ENCODE measurements around the gene LMOD3. TPM values are rescaled to one million over a fixed set of nuclear protein-coding genes. Genes with fewer than 3 reads are reported as not detected.

LMOD3 gene
- total RNA-seq, 1 donor from 2014 or later: not detected

GRCh38 chr3:69085168-69085832 is 37.1 kb downstream of the LMOD3 start:
- DNase-seq (ENCODE audit: low spot score): no peak
- Mint-ChIP-seq H3K27ac (peak overlapping the region; percentile 94), H3K27me3 (ENCODE audit: insufficient read depth) (no peaks in the 10 kb centered on the region), H3K9me3 (no peaks in the 10 kb centered on the region), H3K4me3 (peak overlapping the region; percentile 98), H3K4me1 (ENCODE audit: low read depth) (peaks cover 68% of the 10 kb centered on the region), H3K36me3 (ENCODE audit: low read depth) (peaks cover 29% of the 10 kb centered on the region)
- intact Hi-C loops (cut with micrococcal nuclease): loop anchor here (2.0 to 10.0 kb wide), 4 partner anchors 72 to 2000 kb away; partner anchors contain the start of gene EOGT

GRCh38 chr3:69084326-69085167 is 37.8 kb downstream of the LMOD3 start, which contains the start of gene ARL6IP5:
Gene ARL6IP5 (plus strand): TSS chr3:69084937. CDS start chr3:69085048, 111 bp downstream.
- peak within 1 kb of the TSS; percentile 98 for H3K4me3 Mint-ChIP-seq
- peaks cover 23% of the 10 kb centered on the region for H3K36me3 Mint-ChIP-seq (ENCODE audit: low read depth)
- intact Hi-C loops (cut with micrococcal nuclease): loop anchor here (1.0 to 10.0 kb wide), 7 partner anchors 8 to 2000 kb away; partner anchors contain the start of gene EOGT
- H3K9me3 Mint-ChIP-seq: no peaks in the 10 kb centered on the region
- peak; percentile 89 for DNase-seq (ENCODE audit: low spot score)
- peaks cover 61% of the 10 kb centered on the region for H3K4me1 Mint-ChIP-seq (ENCODE audit: low read depth)
- peak within 1 kb of the TSS; percentile 94 for H3K27ac Mint-ChIP-seq
- H3K27me3 Mint-ChIP-seq (ENCODE audit: insufficient read depth): no peaks in the 10 kb centered on the region

GRCh38 chr3:69082805-69083204 is 39.6 kb downstream of the LMOD3 start:
- Mint-ChIP-seq H3K9me3 (no peaks in the 10 kb centered on the region), H3K4me3 (peak overlapping the region; percentile 98), H3K27me3 (ENCODE audit: insufficient read depth) (no peaks in the 10 kb centered on the region), H3K27ac (peak overlapping the region; percentile 94), H3K4me1 (ENCODE audit: low read depth) (peaks cover 61% of the 10 kb centered on the region), H3K36me3 (ENCODE audit: low read depth) (peaks cover 22% of the 10 kb centered on the region)
- intact Hi-C loops (cut with micrococcal nuclease): loop anchor here (1.0 to 10.0 kb wide), 5 partner anchors 24 to 2002 kb away; partner anchors contain the start of gene TMF1
- DNase-seq (ENCODE audit: low spot score): peak; percentile 68

- DNase-seq (ENCODE audit: low spot score): no peak
- peak overlapping the region; percentile 98 for H3K4me3 Mint-ChIP-seq
- H3K27me3 Mint-ChIP-seq (ENCODE audit: insufficient read depth): no peaks in the 10 kb centered on the region
- peaks cover 24% of the 10 kb centered on the region for H3K36me3 Mint-ChIP-seq (ENCODE audit: low read depth)
- peak overlapping the region; percentile 94 for H3K27ac Mint-ChIP-seq
- intact Hi-C loops (cut with micrococcal nuclease): loop anchor here (1.0 to 10.0 kb wide), 5 partner anchors 24 to 2002 kb away; partner anchors contain the start of gene TMF1
- H3K4me1 Mint-ChIP-seq (ENCODE audit: low read depth): peaks cover 66% of the 10 kb centered on the region
- H3K9me3 Mint-ChIP-seq: no peaks in the 10 kb centered on the region
Measured at GRCh38 chr3:69082361-69082760, 40.0 kb downstream of the LMOD3 start.

GRCh38 chr3:69081583-69082262 is 40.7 kb downstream of the LMOD3 start:
- peaks cover 70% of the 10 kb centered on the region for H3K4me1 Mint-ChIP-seq (ENCODE audit: low read depth)
- H3K9me3 Mint-ChIP-seq: no peaks in the 10 kb centered on the region
- no peak for DNase-seq (ENCODE audit: low spot score)
- H3K27me3 Mint-ChIP-seq (ENCODE audit: insufficient read depth): no peaks in the 10 kb centered on the region
- intact Hi-C loops (cut with micrococcal nuclease): loop anchor here (1.0 to 10.0 kb wide), 6 partner anchors 13 to 2003 kb away; partner anchors contain the start of gene TMF1
- H3K36me3 Mint-ChIP-seq (ENCODE audit: low read depth): peaks cover 24% of the 10 kb centered on the region
- H3K27ac Mint-ChIP-seq: peak overlapping the region; percentile 94
- peak overlapping the region; percentile 98 for H3K4me3 Mint-ChIP-seq

- H3K4me1 Mint-ChIP-seq (ENCODE audit: low read depth): peaks cover 70% of the 10 kb centered on the region
- H3K4me3 Mint-ChIP-seq: peak within 1 kb of the TSS; percentile 89
- no peaks in the 10 kb centered on the region for H3K27me3 Mint-ChIP-seq (ENCODE audit: insufficient read depth)
- intact Hi-C loops (cut with micrococcal nuclease): loop anchor here (1.0 to 10.0 kb wide), 5 partner anchors 14 to 2004 kb away; partner anchors contain the start of gene EOGT
- H3K9me3 Mint-ChIP-seq: no peaks in the 10 kb centered on the region
- peaks cover 17% of the 10 kb centered on the region for H3K36me3 Mint-ChIP-seq (ENCODE audit: low read depth)
- DNase-seq (ENCODE audit: low spot score): peak; percentile 85
- peak within 1 kb of the TSS; percentile 94 for H3K27ac Mint-ChIP-seq
Measured at GRCh38 chr3:69080233-69080920, 42.0 kb downstream of the LMOD3 start, which contains the start of gene UBA3. Gene UBA3 (minus strand): TSS chr3:69080365. CDS start chr3:69080353, 12 bp downstream.

- Mint-ChIP-seq H3K4me1 (ENCODE audit: low read depth) (peaks cover 67% of the 10 kb centered on the region), H3K27ac (peak overlapping the region; percentile 73), H3K4me3 (peak overlapping the region; percentile 89), H3K36me3 (ENCODE audit: low read depth) (peaks cover 13% of the 10 kb centered on the region), H3K9me3 (no peaks in the 10 kb centered on the region), H3K27me3 (ENCODE audit: insufficient read depth) (no peaks in the 10 kb centered on the region)
- no peak for DNase-seq (ENCODE audit: low spot score)
- intact Hi-C loops (cut with micrococcal nuclease): loop anchor here (1.0 to 10.0 kb wide), 6 partner anchors 14 to 2005 kb away; partner anchors contain the start of gene EOGT
Measured at GRCh38 chr3:69079269-69080159, 42.9 kb downstream of the LMOD3 start.

GRCh38 chr3:69072928-69073327 is 49.5 kb downstream of the LMOD3 start:
- peaks cover 38% of the 10 kb centered on the region for H3K36me3 Mint-ChIP-seq (ENCODE audit: low read depth)

GRCh38 chr3:69066121-69066520 is 56.3 kb downstream of the LMOD3 start:
- Mint-ChIP-seq H3K9me3 (no peaks in the 10 kb centered on the region), H3K27ac (no peak overlapping the region), H3K4me1 (ENCODE audit: low read depth) (peaks cover 44% of the 10 kb centered on the region), H3K4me3 (no peak overlapping the region), H3K36me3 (ENCODE audit: low read depth) (peaks cover 36% of the 10 kb centered on the region), H3K27me3 (ENCODE audit: insufficient read depth) (no peaks in the 10 kb centered on the region)
- intact Hi-C loops (cut with micrococcal nuclease): no loop called here
- no peak for DNase-seq (ENCODE audit: low spot score)

More at GRCh38 chr3:69072928-69073327, 49.5 kb downstream of the LMOD3 start:
- intact Hi-C loops (cut with micrococcal nuclease): loop anchor here (1.0 kb wide), 1 partner anchor 9 kb away; no protein-coding TSS in a partner anchor
- Mint-ChIP-seq H3K9me3 (no peaks in the 10 kb centered on the region), H3K4me1 (ENCODE audit: low read depth) (peaks cover 37% of the 10 kb centered on the region), H3K27ac (no peak overlapping the region), H3K27me3 (ENCODE audit: insufficient read depth) (no peaks in the 10 kb centered on the region), H3K4me3 (no peak overlapping the region)
- DNase-seq (ENCODE audit: low spot score): no peak

- peak; percentile 16 for DNase-seq (ENCODE audit: low spot score)
- peaks cover 3% of the 10 kb centered on the region for H3K9me3 Mint-ChIP-seq
- H3K4me3 Mint-ChIP-seq: peak overlapping the region; percentile 41
- H3K27ac Mint-ChIP-seq: peak overlapping the region; percentile 57
- peaks cover 37% of the 10 kb centered on the region for H3K4me1 Mint-ChIP-seq (ENCODE audit: low read depth)
- H3K27me3 Mint-ChIP-seq (ENCODE audit: insufficient read depth): no peaks in the 10 kb centered on the region
- intact Hi-C loops (cut with micrococcal nuclease): loop anchor here (1.0 kb wide), 1 partner anchor 14 kb away; no protein-coding TSS in a partner anchor
- H3K36me3 Mint-ChIP-seq (ENCODE audit: low read depth): peaks cover 34% of the 10 kb centered on the region
Measured at GRCh38 chr3:69065318-69065964, 57.0 kb downstream of the LMOD3 start.
